ENCODE data around the gene ASCC2.
A peak's percentile ranks its signal among the peaks of the same experiment; 100 is the strongest.

The ASCC2 gene

GRCh38 chr22:29820961-29821290 lies 17.1 kb downstream of the ASCC2 start:
- peak overlapping the region; percentile 78 for H3K27ac ChIP-seq
- no peak for DNase-seq (ENCODE audit: low read depth, low spot score)

GRCh38 chr22:29819501-29819900 lies 18.6 kb downstream of the ASCC2 start:
- no peak overlapping the region for H3K27ac ChIP-seq
- no peak for DNase-seq (ENCODE audit: low read depth, low spot score)

GRCh38 chr22:29817724-29818123 lies 20.4 kb downstream of the ASCC2 start:
- no peak for DNase-seq (ENCODE audit: low read depth, low spot score)
- H3K27ac ChIP-seq: peak overlapping the region; percentile 78

- DNase-seq (ENCODE audit: low read depth, low spot score): no peak
- H3K27ac ChIP-seq: peak overlapping the region; percentile 78
Observed at GRCh38 chr22:29816980-29817379, 21.1 kb downstream of the ASCC2 start.

- DNase-seq (ENCODE audit: low read depth, low spot score): no peak
- peak overlapping the region; percentile 78 for H3K27ac ChIP-seq
Observed at GRCh38 chr22:29816539-29816938, 21.5 kb downstream of the ASCC2 start.

- H3K27ac ChIP-seq: peak overlapping the region; percentile 78
- no peak for DNase-seq (ENCODE audit: low read depth, low spot score)
Observed at GRCh38 chr22:29816128-29816527, 21.9 kb downstream of the ASCC2 start.

- DNase-seq (ENCODE audit: low read depth, low spot score): no peak
- peak overlapping the region; percentile 78 for H3K27ac ChIP-seq
Observed at GRCh38 chr22:29815580-29815979, 22.5 kb downstream of the ASCC2 start.

GRCh38 chr22:29814003-29814402 lies 24.1 kb downstream of the ASCC2 start:
- DNase-seq (ENCODE audit: low read depth, low spot score): no peak
- H3K27ac ChIP-seq: peak overlapping the region; percentile 17

- no peak overlapping the region for H3K27ac ChIP-seq
- no peak for DNase-seq (ENCODE audit: low read depth, low spot score)
Observed at GRCh38 chr22:29813563-29813962, 24.5 kb downstream of the ASCC2 start.

- no peak overlapping the region for H3K27ac ChIP-seq
- DNase-seq (ENCODE audit: low read depth, low spot score): no peak
Observed at GRCh38 chr22:29813126-29813525, 24.9 kb downstream of the ASCC2 start.

- DNase-seq (ENCODE audit: low read depth, low spot score): no peak
- H3K27ac ChIP-seq: no peak overlapping the region
Observed at GRCh38 chr22:29811377-29811776, 26.7 kb downstream of the ASCC2 start.

- DNase-seq (ENCODE audit: low read depth, low spot score): no peak
- no peak overlapping the region for H3K27ac ChIP-seq
Observed at GRCh38 chr22:29810216-29810615, 27.9 kb downstream of the ASCC2 start.

GRCh38 chr22:29806196-29806595 lies 31.9 kb downstream of the ASCC2 start:
- H3K27ac ChIP-seq: no peak overlapping the region
- no peak for DNase-seq (ENCODE audit: low read depth, low spot score)

GRCh38 chr22:29804985-29805384 lies 33.1 kb downstream of the ASCC2 start:
- DNase-seq (ENCODE audit: low read depth, low spot score): no peak
- H3K27ac ChIP-seq: peak overlapping the region; percentile 9

- no peak for DNase-seq (ENCODE audit: low read depth, low spot score)
- H3K27ac ChIP-seq: no peak overlapping the region
Observed at GRCh38 chr22:29803190-29803589, 34.9 kb downstream of the ASCC2 start.

- no peak overlapping the region for H3K27ac ChIP-seq
- DNase-seq (ENCODE audit: low read depth, low spot score): no peak
Observed at GRCh38 chr22:29801796-29802195, 36.3 kb downstream of the ASCC2 start.

- no peak overlapping the region for H3K27ac ChIP-seq
- no peak for DNase-seq (ENCODE audit: low read depth, low spot score)
Observed at GRCh38 chr22:29801153-29801552, 36.9 kb downstream of the ASCC2 start.

GRCh38 chr22:29799217-29799680 lies 38.8 kb downstream of the ASCC2 start:
- peak overlapping the region; percentile 74 for H3K27ac ChIP-seq
- peak; percentile 68 for DNase-seq (ENCODE audit: low read depth, low spot score)

- peak overlapping the region; percentile 74 for H3K27ac ChIP-seq
- DNase-seq (ENCODE audit: low read depth, low spot score): no peak
Observed at GRCh38 chr22:29798801-29799200, 39.3 kb downstream of the ASCC2 start.

GRCh38 chr22:29798318-29798717 lies 39.8 kb downstream of the ASCC2 start:
- peak overlapping the region; percentile 74 for H3K27ac ChIP-seq
- no peak for DNase-seq (ENCODE audit: low read depth, low spot score)

- DNase-seq (ENCODE audit: low read depth, low spot score): no peak
- H3K27ac ChIP-seq: no peak overlapping the region
Observed at GRCh38 chr22:29797351-29797750, 40.7 kb downstream of the ASCC2 start.

- no peak for DNase-seq (ENCODE audit: low read depth, low spot score)
- H3K27ac ChIP-seq: no peak overlapping the region
Observed at GRCh38 chr22:29795663-29796062, 42.4 kb downstream of the ASCC2 start.

GRCh38 chr22:29793396-29793795 lies 44.7 kb downstream of the ASCC2 start:
- no peak for DNase-seq (ENCODE audit: low read depth, low spot score)
- no peak overlapping the region for H3K27ac ChIP-seq
